Transverse colon (tissue), 4 donors: ENCODE results near the gene EPHA5. TPM values are rescaled to one million over a fixed set of nuclear protein-coding genes. Genes with fewer than 3 reads are reported as not detected.

Experiments used
- DNase-seq: peaks from one replicate; pipeline ENCODE4 v3.0.0-alpha.2; 2019
- H3K27ac ChIP-seq, 4 donors: fragments of 200-600 bp; sonication (generic); 2 replicates each; pipeline ENCODE4 v1.5.1; 2016 to 2018; ENCODE audit warnings: inconsistent platforms in 4 of 4
- H3K27me3 ChIP-seq: fragments of 200-600 bp; sonication (generic); 2 replicates; pipeline ENCODE4 v1.5.1; 2017; ENCODE audit warnings: inconsistent platforms
- H3K36me3 ChIP-seq, 4 donors: fragments of 200-600 bp; sonication (generic); 2 replicates each; pipeline ENCODE4 v1.5.1; 2017 to 2019; ENCODE audit warnings: inconsistent platforms in 4 of 4
- H3K4me1 ChIP-seq, 4 donors: fragments of 200-600 bp; sonication (generic); 2 replicates each; pipeline ENCODE4 v1.5.1; 2017 to 2020; ENCODE audit warnings: inconsistent platforms in 4 of 4
- H3K4me3 ChIP-seq, 4 donors: fragments of 200-600 bp; sonication (generic); 1 replicate in 1 of 4; 2 replicates in 3 of 4; pipeline versions ENCODE4 v1.5.1 to v1.6.1; 2017 to 2019; ENCODE audit warnings: inconsistent platforms in 4 of 4
- H3K9me3 ChIP-seq, 2 donors: fragments of 200-600 bp; sonication (generic); 2 replicates each; pipeline ENCODE4 v1.5.1; 2017 to 2019; ENCODE audit warnings: inconsistent platforms in 2 of 2
- CTCF ChIP-seq, 5 experiments: fragments of 200-600 bp in 3 of 5; fragments of 450-650 bp in 2 of 5; sonication (generic) in 3 of 5; IDR thresholded peaks; 1 replicate in 2 of 5; 2 replicates in 3 of 5; pipeline ENCODE4 v1.5.1; 2016 to 2017; ENCODE audit warnings: antibody characterized with exemption in 5 of 5, inconsistent platforms in 3 of 5, mild to moderate bottlenecking in 2 of 5, moderate library complexity in 1 of 5
- EP300 ChIP-seq: sonication (generic); formaldehyde crosslinking; IDR thresholded peaks from one replicate; pipeline ENCODE4 v1.6.1; 2017; ENCODE audit warnings: antibody characterized with exemption, low read depth
- POLR2A ChIP-seq: fragments of 450-650 bp; IDR thresholded peaks from one replicate; pipeline ENCODE4 v1.6.1; 2016; ENCODE audit warnings: antibody characterized with exemption, mild to moderate bottlenecking, moderate library complexity
- POLR2AphosphoS5 ChIP-seq, 3 donors: sonication (generic); formaldehyde crosslinking; IDR thresholded peaks; one replicate each; pipeline ENCODE4 v1.6.1; 2016; ENCODE audit warnings: antibody characterized with exemption in 3 of 3
- WGBS, 2 donors: methylation state at CpG; one replicate each; pipeline ENCODE4 v1.1.5; 2018; ENCODE audit warnings: low coverage in 1 of 2; 5-methylcytosine and 5-hydroxymethylcytosine counted together
- in situ Hi-C, 4 donors: fragments of 200-750 bp; cut with MboI; loops; one replicate each; pipeline versions ENCODE4 v1.15.0 to v1.15.1; 2017; ENCODE audit warnings: low sequenced_read_pairs in 3 of 4, low pct_ligation_motif_present in 1 of 4, low pct_unique_long_range_greater_than_20kb in 1 of 4
- intact Hi-C: fragments of 100-400 bp; cut with DNase I; formaldehyde crosslinking; loops from one replicate; pipeline ENCODE4 v1.15.1; 2023; ENCODE audit warnings: low total_unique reads
- total RNA-seq, 4 donors: library from RNA; depleted of rRNA; stranded (reverse); fragments of >200 nt; gene quantifications; one replicate each; pipeline ENCODE4 v1.1.0, GENCODE V29; 2016

The EPHA5 gene
- total RNA-seq, 4 donors from 2014 or later = 0.14 to 0.60 (median 0.32) TPM; not detected in 1

GRCh38 chr4:65383589-65384305, 286.5 kb downstream of the EPHA5 start:
- in situ Hi-C loops = no loop called here
- Histone ChIP-seq H3K4me3 (no peak overlapping the region), H3K36me3 (no peaks in the 10 kb centered on the region), H3K27me3 (no peaks in the 10 kb centered on the region), H3K4me1 (no peaks in the 10 kb centered on the region), H3K27ac (no peak overlapping the region), H3K9me3 (no peaks in the 10 kb centered on the region)
- no peak for TF ChIP-seq CTCF (IDR thresholded peaks at IDR 0.05)
- TF ChIP-seq POLR2A = no peak
- TF ChIP-seq POLR2AphosphoS5 (IDR thresholded peaks at IDR 0.05) = no peak
- TF ChIP-seq EP300 = no peak
- 85 to 90% methylated on average over 6 of the region's 6 CpGs for WGBS, 2 donors
- intact Hi-C loops = no loop called here
- no peak for DNase-seq

- Histone ChIP-seq H3K9me3 (no peaks in the 10 kb centered on the region), H3K36me3 (no peaks in the 10 kb centered on the region), H3K4me1 (no peaks in the 10 kb centered on the region), H3K4me3 (no peak overlapping the region), H3K27ac (no peak overlapping the region), H3K27me3 (no peaks in the 10 kb centered on the region)
- DNase-seq = no peak
- intact Hi-C loops = no loop called here
- WGBS, 2 donors = 0% methylated on average over 1 of the region's 1 CpG
- no peak for TF ChIP-seq POLR2A
- TF ChIP-seq EP300 = no peak
- no peak for TF ChIP-seq CTCF (IDR thresholded peaks at IDR 0.05)
- no peak for TF ChIP-seq POLR2AphosphoS5 (IDR thresholded peaks at IDR 0.05)
- in situ Hi-C loops = no loop called here
Observed at GRCh38 chr4:65381648-65382047, 288.6 kb downstream of the EPHA5 start.

- TF ChIP-seq CTCF (IDR thresholded peaks at IDR 0.05) (no peak), POLR2AphosphoS5 (IDR thresholded peaks at IDR 0.05) (no peak), EP300 (no peak), POLR2A (no peak)
- intact Hi-C loops = no loop called here
- H3K4me3 ChIP-seq = no peak overlapping the region
- H3K27ac ChIP-seq = no peak overlapping the region
- no peaks in the 10 kb centered on the region for H3K36me3 ChIP-seq
- DNase-seq = no peak
- H3K27me3 ChIP-seq = no peaks in the 10 kb centered on the region
- WGBS, 2 donors = 77 to 89% methylated on average over 3 of the region's 3 CpGs
- no peaks in the 10 kb centered on the region for H3K9me3 ChIP-seq
- no peaks in the 10 kb centered on the region for H3K4me1 ChIP-seq
- in situ Hi-C loops = no loop called here
Observed at GRCh38 chr4:65370709-65371108, 299.6 kb downstream of the EPHA5 start.

GRCh38 chr4:65367306-65367705, 303.0 kb downstream of the EPHA5 start:
- no peak for TF ChIP-seq EP300
- TF ChIP-seq POLR2AphosphoS5 (IDR thresholded peaks at IDR 0.05) = no peak
- no peak for TF ChIP-seq POLR2A
- TF ChIP-seq CTCF (IDR thresholded peaks at IDR 0.05) = no peak
- intact Hi-C loops = no loop called here
- in situ Hi-C loops = no loop called here

More at GRCh38 chr4:65367306-65367705, 303.0 kb downstream of the EPHA5 start:
- DNase-seq = no peak
- no peaks in the 10 kb centered on the region for H3K27me3 ChIP-seq
- H3K9me3 ChIP-seq = no peaks in the 10 kb centered on the region
- H3K36me3 ChIP-seq = no peaks in the 10 kb centered on the region
- WGBS, 2 donors = 73 to 95% methylated on average over 1 of the region's 1 CpG
- H3K4me3 ChIP-seq = no peak overlapping the region
- H3K4me1 ChIP-seq = no peaks in the 10 kb centered on the region
- no peak overlapping the region for H3K27ac ChIP-seq
